Measurements from ENCODE around the gene ZNF609.
A peak's percentile ranks its signal among the peaks of the same experiment; 100 is the strongest.

The ZNF609 gene

DNA sequence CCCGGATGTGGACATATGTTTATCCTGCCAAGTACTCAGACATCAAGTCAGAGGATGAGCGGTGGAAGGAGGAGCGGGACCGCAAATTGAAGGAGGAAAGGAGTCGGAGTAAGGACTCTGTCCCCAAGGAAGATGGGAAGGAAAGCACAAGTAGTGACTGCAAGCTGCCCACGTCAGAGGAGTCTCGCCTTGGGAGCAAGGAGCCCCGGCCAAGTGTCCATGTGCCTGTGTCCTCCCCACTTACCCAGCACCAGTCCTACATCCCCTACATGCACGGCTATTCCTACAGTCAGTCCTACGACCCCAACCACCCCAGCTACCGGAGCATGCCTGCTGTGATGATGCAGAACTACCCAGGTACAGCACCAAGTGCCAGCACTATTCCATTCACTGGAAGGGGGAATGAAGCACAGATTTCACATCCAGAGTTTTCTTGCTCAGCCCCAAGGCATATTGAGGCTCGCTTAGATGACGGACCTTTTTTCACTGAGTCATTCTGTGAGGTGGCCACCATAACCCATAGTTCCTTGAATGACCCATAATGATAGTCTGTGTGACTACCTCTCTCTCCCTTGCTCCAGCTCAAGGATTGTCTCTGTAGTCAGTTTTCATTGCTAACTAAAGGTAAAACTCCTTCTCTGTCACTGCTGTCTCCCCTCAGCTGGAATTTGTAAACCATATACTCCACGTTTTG is 217.9 kb downstream of the ZNF609 start:
- DNase-seq = no peak

DNA sequence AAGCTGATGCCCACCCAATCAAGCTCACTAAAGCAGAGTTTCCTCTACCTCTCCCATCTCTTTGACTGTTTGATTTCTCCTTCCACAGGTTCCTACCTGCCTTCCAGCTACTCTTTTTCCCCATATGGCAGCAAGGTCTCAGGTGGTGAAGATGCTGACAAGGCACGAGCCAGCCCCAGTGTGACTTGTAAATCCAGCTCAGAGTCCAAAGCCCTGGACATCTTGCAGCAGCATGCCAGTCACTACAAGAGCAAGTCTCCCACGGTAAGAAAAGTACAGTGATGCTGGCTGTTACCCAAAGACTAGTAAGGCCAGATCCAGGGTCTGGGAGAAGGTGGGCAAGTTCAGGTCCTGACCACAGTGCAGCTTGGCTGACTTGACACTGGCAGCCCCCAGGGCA is 219.7 kb downstream of the ZNF609 start:
- no peak for DNase-seq

DNA sequence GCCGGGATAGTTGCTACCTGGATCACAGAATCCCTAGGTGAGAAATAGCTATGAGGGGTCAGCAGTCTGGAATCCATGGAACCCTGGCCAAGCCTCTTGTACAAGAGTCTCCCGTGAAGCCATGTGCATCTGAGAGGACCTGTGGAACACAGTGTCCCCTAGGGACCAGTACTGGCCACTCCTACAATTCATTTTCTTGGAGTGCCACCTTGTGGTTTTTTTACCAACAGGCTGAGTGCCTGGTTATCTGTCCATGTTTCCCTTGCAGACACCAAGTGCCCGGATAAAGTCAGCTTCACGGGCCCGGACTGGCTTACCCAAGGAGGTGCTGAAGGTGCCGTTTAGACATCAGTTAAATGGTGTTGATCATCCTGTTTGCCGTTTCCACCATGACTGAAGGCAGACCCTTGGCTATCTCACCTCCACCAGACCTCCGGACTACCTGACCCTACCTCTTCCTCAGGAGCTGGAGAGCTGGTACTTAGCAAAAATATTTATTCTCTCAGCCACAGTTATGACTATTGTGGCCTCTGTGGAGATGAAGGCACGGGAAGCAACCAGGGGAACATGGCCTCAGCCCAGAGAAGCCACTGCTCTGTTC is 221.1 kb downstream of the ZNF609 start:
- no peak for DNase-seq

DNA sequence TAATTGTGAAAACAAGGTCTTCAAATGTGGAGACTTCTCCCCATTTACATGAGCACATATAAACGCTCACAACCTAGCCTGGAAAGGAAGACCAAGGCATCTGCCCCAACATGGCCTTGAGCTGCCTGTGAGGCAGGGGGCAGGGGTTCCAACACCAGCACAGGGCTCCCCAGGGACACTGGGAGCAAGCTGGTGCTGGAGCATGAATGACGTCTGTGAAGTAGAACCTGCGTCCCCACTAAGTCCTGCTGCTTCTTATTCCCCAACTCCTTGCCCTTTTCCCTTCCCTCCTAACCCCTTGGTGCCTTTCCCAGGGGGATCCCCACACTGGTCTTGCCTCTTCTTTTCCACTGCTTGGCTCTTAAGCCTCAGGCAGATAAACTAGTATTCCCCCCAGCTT is 221.9 kb downstream of the ZNF609 start:
- DNase-seq = no peak

DNA sequence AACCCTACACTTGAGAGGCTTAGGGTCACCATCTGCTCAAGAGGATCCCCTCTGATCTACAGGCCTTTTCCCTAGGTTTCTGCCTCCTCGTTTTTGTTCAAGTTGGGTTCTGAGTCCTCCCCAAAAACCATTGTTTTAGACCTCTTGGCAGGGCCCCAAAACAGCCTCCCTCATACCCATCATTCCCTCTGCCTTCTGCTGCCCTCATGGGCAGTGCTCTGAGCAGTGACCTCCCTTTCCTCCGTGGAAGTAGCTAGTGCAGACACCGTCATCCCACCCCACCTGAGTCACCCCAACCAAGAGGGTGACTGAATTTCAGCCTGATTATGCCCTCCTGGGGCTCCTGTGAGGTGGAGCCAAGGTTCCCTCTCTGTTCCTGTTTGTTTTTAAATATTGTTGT is 223.0 kb downstream of the ZNF609 start:
- DNase-seq = no peak

DNA sequence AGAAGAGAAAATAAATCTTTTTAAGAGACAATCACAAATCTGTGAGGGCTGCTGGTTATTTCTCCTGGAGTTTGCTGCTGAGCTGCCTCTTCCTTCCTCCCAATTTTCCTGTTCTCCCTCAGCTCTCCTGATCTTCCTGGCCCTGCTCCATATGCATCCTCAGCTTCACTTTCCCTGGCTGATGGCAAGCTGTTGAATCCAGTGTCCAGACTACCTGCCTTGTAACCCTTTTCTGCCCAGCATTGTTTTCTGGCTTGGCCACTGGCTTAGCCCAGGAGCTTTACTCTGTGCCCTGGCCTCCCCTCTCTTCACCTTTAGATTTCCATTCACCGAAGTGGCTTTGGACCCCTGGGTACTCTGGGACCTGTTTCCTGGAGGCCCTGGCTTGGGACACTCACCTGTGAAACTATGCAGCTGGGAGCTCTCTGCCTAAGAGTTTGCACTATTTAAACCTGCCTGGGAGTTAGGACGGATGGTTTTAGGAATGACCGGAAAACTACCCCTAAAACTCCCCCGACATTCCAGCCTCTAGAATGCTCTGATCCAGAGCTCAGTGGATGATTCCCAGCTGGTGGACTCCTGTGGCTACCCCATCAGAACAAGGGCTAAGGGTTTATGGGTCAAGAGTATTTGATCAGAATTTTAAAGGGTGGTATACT is 225.0 kb downstream of the ZNF609 start:
- no peak for DNase-seq

DNA sequence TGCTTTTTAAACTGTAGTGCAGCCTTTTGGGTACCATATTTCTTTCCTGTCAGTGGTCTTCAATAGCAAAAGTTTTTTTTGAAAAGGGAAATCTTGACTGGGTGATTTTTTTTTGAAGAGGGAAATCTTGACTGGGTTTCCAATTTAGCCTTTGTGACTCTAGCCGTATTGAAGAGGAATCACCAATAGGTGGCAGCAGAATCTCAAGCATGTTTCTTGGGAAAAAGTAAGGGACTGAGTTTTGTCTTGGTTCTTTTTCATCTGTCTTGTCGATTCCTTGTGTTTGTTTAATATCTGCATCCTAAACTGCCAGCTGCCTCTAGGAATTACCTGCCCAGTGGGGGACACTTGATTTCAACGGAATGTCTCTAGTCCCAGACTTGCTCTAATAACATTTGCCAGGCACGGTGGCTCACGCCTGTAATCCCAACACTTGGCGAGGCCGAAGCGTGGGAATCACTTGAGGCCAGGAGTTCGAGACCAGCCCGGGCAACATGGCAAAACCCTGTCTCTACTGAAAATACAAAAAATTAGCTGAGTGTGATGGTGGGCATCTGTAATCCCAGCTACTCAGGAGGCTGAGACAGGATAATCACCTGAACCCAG is 225.9 kb downstream of the ZNF609 start:
- DNase-seq = peak in 1 of 2 donors; percentile 59

DNA sequence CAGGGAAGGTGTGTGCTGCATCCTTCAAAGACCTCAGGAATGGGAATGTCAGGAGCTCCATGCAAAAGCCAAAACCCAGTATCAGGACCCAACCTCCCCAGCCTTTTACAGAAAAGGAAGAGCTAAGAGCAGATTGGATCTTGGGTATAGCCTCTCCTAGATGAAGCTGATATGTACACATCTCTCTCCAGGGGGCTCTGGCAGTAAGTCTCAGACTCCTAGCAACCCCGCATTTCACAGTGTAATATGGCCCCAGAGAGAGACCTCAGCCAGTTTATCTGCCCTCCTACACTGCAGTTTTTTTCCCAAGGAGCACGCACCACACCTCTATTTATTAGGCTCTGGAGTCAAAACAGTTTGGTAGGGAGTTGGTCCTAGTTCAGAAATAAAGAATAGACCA is 226.8 kb downstream of the ZNF609 start:
- DNase-seq = no peak

DNA sequence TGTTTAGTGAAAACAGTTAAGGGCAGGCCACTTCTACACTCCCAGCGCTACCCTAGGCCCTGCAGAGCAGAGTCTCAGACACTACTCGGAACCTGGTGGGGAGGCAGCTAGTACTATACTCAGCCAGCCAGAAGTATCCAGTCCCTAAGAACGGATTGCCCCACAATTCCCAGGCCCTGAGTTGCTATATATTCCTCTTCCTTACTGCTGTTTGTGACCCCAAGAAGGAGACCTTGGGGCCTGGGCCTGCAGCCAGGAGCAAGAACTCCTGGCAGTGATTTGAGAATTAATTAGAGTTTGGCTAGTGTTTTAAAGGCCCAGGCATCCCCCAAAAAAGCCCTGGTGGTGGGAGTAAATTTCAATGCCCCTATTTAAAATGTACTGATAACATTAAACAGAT is 227.3 kb downstream of the ZNF609 start:
- DNase-seq = no peak

DNA sequence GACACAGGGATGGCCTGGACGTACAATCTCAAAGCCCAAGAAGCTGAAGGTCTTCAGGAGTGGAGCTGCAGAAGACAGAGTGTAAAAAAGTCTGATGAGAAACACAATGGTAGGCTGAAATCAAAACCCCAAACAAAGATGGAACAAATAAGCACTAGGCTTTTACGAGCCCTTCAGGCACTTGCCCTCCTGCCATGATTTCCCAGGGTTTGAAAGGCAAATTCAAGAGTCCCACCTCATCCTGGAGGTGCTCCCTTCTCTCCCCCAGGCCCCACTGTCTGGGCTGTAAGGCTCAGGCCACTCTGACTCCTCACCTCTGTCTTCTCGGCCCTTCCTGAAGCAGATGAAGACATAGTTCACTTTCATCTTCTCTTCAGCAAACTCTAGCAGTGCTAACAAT is 228.4 kb downstream of the ZNF609 start:
- no peak for DNase-seq

DNA sequence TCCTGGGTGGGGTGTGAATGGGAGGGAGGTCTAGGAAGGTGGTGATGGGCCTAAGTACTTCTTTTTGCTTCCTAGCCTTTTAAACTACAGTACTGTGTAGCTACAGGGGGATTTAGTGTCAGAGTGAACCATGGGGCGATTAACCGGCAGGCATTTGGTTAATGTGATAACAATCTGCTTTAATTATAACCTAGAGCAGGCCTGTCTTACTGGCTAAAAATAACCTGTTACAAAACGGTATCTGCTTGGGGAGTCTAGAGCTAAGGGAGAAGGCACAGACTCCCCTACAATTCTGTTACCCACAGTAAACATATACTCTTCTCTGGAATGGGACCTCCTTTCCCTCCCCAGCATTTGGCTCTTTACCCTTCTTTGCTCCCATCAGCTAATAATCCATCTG is 229.6 kb downstream of the ZNF609 start:
- DNase-seq = no peak

DNA sequence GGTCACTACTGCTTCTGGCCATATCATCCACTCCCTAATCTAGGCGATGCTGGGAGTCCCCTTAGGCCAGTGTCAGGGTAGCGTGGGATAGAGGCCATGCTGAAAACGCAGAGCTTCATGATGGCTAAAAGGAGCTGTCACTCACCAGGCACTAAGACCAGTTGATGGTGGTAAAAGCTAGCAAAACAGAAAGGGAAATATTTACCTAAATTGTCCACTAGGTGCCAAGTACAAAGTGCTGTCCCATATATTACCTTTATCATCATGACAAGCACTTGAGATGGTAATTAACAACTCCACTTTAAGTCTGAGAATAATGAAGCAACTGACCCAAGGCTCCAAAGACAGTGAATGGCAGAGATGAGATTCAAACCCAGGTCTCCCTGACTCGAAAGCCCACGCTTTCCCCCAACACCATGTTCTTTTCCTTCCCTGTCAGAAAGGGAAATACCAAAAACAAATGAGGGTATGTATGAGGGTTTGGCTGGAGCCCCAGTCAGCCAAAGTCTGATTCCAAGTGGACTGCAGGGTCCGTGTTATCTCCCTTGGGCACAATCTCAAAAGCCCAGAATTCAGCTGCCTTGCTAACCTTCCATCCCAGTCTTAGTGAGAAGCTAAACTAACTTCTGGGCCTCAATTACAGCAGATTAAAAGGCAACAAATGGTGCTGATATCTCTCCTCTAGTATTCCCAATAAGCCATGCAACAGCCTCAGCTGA is 230.4 kb downstream of the ZNF609 start:
- no peak for DNase-seq

DNA sequence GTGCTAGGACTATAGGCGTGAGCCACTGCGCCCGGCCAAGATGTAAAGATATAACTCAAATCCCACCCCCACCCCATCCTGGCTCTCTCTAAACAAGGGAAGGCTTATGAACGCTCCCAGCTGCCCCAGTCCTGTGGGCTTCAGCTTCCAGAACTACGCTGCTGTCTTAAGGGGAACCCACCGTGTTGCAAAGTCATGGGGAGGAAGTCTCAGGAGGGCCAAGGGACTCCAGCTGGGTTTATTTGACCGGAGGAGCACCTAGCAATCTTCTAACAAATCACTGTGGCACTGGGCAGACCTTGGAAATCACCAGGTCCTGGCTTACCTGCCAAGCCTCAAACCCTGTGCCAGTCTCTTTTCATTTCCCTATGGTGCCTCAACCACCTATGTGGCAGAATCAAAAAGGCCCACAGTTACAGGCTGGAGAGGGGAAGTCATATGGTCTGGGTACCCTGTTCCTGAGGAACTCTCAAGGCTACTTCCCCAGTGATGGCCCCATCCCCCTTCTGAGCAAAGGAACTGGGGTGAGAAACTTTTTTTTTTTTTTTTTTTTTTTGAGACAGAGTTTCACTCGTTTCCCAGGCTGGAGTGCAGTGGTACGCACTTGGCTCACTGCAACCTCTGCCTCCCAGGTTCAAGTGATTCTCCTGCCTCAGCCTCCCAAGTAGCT is 231.7 kb downstream of the ZNF609 start:
- no peak for DNase-seq

DNA sequence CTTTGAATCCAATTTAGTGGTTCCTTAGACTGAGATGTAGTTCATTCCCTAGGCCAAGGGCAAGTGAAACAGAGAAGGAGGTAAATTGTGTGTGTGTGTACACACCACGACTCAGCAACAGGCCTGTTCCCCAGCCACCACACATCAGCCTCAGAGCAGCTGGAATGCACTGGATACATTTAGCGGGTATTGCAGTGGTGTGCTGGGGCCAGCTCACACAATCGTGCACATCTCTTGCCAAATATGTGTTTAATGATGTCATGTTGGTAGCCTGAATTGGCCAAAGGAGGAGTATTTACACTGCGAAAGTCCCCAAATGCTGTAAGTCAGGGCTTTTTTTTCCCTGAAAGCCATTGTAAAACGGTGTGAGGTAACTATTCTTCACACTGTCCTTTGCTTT is 232.8 kb downstream of the ZNF609 start:
- no peak for DNase-seq

DNA sequence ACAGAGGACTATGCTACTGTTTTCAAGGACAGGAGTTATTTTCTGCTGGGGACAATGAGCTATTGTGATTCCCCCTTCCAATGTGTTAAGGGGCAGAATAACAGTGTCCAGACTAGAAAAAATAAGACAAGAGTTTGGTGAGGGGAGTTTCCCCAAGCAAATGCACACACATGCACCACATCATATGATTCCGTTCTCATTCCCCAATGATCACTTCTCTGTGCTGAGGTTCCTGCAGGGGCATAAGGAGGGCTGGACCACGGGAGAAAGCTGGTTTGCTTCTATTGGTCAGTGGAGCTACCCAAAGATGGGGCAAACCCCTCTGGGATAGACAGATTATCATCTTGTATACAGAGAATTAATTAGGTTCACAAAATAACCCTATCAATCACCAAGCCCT is 234.4 kb downstream of the ZNF609 start:
- DNase-seq = no peak

DNA sequence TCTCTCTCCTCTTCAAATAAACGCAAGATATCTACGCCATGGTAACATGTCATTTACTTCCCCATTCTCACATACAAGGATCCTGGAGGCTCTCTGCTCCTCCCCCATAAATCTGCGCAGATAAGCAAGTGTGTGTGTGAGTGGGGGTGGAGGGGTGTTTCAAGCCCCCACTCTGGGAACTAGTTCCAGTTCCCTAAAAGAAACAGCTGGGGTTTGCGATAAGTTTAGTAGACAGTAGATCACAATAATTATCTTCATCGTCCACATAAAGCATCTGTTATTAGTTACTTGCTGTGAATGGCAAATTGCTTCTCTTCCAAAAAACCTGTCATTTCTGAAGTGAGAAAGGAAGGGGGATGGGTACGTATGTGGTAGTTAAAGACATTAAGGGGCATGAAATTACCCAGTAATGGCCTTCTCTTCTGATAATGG is 235.2 kb downstream of the ZNF609 start:
- DNase-seq = no peak

DNA sequence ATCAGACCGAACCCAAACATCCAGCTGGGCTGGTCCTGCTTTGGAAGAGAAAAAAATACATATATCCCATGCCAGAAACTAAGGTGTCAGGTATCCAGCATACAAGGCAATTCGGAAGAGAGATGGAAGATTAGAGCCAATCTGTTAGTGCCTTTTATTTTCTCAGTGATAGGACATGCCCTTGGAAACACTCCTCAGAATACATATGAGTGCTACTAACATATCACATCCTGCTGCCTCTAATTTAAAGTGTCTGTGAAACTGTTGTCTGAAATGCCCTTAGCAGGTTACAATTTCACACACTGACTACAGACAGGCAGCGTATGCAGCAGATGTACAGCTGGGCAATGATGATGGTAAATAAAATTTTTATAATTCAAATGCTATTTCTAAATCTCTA is 236.1 kb downstream of the ZNF609 start:
- DNase-seq = no peak

DNA sequence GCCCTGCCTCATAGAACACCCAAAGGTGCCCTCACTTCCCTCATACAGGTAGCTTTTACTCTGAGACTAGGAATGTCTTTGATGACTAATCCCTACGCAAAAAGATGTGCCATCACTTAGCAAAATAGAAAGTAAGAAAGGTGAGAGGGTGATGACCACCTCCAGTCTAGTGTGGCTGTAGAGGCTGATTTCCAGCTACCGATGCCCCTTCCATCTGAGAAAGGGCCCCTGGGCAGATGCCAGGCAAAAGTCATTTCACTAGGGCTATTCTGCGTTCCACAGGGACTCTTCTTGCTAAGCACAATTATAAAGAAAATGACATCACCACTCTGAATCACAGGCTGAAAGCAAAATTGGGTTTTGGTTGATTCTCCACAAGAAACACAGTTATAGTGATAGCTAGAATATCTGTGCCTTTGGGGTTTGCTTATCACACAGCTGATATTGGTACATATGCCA is 237.6 kb downstream of the ZNF609 start:
- no peak for DNase-seq

DNA sequence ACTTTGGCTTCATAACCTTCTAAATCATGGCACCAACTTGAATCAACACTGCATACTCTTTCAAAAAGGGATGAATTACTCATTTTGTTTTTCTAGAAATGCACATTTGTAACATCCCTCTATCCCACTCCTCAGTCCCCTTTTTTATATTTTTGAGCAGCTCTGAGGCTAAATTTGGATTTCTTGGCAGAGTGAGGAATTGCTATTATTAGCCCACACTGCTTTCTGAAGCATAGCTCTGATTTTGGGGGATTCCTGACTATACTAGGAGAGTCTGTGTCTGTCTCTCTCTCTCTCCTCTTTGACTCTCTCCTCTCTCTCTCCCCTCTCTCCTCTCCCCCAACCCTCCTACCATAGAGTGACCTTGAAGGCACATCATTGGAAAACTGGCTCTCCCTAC is 238.4 kb downstream of the ZNF609 start:
- no peak for DNase-seq

DNA sequence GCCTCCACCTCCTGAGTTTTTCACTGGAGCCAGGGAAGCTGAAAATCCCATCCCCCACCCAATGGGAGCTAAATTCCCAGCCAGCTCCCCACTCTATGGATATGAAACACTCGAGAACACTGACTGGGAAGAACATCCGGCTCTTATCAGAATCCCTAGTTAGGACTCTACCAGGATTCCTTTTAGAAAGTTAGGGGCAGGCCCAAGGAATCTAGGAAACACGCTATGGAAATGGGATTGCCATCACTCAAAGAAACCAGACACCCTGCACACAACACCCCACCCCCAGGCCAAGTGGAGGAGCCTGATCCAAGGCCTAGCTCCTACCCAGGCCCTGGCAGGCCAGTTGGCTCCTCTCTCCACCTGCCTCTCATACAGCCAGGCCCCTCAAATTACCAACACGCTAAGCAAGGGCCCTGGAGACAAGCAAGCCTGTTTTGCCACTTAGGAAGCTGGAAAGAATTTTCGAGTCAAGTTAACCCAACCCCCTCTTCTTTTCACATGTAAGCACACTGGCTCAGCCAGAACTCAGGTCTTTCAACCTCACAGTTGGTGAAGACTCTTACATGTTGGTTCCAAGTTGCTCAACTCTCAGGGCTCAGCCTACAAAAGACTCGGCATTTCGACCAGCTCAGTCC is 239.5 kb downstream of the ZNF609 start:
- DNase-seq = no peak

DNA sequence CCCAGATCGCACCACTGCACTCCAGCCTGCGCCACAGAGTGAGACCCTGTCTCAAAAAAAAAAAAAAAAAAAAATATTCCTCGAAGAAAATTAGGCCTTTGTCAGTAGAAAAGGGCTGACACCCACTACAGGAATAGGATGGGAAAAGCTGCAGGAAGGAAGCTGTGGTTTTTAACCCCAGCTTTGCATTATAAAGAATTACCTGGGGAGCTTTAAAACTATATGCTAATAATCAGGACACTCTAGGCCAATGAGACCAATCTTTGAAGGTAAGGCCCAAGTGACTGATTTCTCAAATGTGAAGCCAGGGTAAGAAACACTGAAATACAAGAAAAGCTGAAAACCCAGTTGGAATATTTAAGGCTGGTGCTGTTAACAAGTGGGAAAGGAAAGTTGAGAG is 240.7 kb downstream of the ZNF609 start:
- no peak for DNase-seq

DNA sequence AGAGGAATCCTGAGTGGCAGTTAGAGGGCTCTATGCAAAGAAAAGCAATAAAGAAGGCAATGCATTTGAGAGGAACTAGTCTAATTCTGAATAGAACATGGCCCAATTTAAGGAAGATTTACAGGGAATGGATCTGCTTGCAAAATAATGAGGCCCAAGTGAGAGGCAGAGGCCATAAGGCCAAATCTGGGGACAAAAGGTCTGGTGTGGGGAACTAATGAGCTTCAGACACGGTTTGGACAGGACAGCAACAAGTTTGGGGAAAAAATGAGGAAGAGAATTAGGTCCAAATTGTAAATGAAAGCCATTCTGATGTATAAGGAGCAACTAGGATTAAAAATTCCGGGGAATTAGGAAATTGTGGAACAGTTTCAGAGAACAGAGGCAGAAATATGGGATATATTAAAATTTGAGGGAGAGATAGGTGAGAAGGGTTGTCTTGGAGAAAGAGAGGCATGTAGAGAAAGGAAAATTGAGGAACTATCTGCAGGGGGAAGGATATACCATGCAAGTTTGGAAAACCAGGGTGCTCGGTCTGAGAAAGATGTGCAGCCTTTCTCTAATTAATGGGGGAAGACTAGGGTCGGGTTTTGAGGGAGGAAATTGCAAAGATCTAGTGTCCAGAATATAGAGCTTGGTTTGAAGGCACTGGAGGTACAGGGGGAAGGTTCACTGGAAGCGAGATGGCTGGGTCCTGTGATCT is 241.3 kb downstream of the ZNF609 start:
- DNase-seq = no peak
